Measurements from ENCODE around the gene USP28.

USP28 gene

DNA sequence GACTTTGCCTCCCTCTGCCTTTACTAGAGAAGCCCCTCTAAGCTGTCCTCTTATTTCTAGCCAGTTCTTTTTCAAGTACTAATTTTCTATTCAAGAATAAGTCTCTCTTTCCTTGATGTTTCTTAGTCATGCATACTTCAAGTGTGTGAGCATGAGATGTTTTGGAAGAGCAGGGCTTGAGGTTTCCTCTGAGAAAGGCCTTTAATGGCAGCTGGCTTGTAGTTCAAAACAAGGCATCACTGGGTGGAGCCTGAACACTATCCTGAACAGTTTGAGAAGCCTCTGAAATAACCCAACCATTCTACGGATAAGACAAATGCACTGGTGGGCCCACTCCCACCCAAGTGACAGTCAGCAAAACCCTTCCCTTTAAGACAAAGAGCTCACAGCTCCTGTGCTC, 58.2 kb downstream of the USP28 start:
- H3K27me3 ChIP-seq (ENCODE audit: insufficient read depth, poor library complexity, severe bottlenecking) = no peaks in the 10 kb centered on the region

DNA sequence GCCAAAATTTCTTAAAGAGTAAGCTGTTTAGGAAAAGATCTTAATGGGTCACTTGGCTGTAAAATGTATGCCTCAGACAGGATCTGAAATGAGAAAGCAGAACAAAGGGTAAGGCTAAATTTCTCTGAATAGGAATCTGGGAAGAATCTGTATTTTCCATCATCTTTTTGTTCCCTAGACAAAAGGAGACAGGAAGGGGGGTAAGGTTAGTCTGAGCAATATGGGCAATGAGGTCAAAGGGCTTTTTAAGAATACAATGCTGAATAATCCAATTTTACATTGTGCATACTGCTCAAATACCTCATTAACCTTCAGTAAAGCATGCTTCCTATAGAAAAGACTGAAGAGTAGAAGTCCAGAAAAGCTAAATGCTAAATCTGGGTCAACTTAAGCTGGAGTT, 61.2 kb downstream of the USP28 start:
- H3K27me3 ChIP-seq (ENCODE audit: insufficient read depth, poor library complexity, severe bottlenecking) = no peaks in the 10 kb centered on the region
- no peak overlapping the region for H3K4me3 ChIP-seq (replicated peaks; ENCODE audit: insufficient read depth, low read length)
- no peak for DNase-seq (ENCODE audit: low read depth in 1 of 2, low spot score in 1 of 2)
- TF ChIP-seq SPI1 (IDR thresholded peaks at IDR 0.05; ENCODE audit: borderline replicate concordance, low read depth) (no peak), POLR2AphosphoS5 (IDR thresholded peaks at IDR 0.05; ENCODE audit: low read depth) (no peak), GABPA (IDR thresholded peaks at IDR 0.05; ENCODE audit: low read depth) (no peak)
- TF ChIP-seq, protein P1, sequence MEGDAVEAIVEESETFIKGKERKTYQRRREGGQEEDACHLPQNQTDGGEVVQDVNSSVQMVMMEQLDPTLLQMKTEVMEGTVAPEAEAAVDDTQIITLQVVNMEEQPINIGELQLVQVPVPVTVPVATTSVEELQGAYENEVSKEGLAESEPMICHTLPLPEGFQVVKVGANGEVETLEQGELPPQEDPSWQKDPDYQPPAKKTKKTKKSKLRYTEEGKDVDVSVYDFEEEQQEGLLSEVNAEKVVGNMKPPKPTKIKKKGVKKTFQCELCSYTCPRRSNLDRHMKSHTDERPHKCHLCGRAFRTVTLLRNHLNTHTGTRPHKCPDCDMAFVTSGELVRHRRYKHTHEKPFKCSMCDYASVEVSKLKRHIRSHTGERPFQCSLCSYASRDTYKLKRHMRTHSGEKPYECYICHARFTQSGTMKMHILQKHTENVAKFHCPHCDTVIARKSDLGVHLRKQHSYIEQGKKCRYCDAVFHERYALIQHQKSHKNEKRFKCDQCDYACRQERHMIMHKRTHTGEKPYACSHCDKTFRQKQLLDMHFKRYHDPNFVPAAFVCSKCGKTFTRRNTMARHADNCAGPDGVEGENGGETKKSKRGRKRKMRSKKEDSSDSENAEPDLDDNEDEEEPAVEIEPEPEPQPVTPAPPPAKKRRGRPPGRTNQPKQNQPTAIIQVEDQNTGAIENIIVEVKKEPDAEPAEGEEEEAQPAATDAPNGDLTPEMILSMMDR (IDR thresholded peaks at IDR 0.05; ENCODE audit: insufficient read depth, low read length) = no peak
- TF ChIP-seq, protein P2, sequence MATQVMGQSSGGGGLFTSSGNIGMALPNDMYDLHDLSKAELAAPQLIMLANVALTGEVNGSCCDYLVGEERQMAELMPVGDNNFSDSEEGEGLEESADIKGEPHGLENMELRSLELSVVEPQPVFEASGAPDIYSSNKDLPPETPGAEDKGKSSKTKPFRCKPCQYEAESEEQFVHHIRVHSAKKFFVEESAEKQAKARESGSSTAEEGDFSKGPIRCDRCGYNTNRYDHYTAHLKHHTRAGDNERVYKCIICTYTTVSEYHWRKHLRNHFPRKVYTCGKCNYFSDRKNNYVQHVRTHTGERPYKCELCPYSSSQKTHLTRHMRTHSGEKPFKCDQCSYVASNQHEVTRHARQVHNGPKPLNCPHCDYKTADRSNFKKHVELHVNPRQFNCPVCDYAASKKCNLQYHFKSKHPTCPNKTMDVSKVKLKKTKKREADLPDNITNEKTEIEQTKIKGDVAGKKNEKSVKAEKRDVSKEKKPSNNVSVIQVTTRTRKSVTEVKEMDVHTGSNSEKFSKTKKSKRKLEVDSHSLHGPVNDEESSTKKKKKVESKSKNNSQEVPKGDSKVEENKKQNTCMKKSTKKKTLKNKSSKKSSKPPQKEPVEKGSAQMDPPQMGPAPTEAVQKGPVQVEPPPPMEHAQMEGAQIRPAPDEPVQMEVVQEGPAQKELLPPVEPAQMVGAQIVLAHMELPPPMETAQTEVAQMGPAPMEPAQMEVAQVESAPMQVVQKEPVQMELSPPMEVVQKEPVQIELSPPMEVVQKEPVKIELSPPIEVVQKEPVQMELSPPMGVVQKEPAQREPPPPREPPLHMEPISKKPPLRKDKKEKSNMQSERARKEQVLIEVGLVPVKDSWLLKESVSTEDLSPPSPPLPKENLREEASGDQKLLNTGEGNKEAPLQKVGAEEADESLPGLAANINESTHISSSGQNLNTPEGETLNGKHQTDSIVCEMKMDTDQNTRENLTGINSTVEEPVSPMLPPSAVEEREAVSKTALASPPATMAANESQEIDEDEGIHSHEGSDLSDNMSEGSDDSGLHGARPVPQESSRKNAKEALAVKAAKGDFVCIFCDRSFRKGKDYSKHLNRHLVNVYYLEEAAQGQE (IDR thresholded peaks at IDR 0.05; ENCODE audit: insufficient replicate concordance, low read depth) = no peak
- no peak overlapping the region for H3K27ac ChIP-seq (replicated peaks)

More for the DNA sequence above, 58.2 kb downstream of the USP28 start:
- DNase-seq (ENCODE audit: low read depth in 1 of 2, low spot score in 1 of 2) = no peak
- Histone ChIP-seq H3K27ac (replicated peaks) (no peak overlapping the region), H3K4me3 (replicated peaks; ENCODE audit: insufficient read depth, low read length) (no peak overlapping the region)
- TF ChIP-seq POLR2AphosphoS5 (IDR thresholded peaks at IDR 0.05; ENCODE audit: low read depth) (no peak), GABPA (IDR thresholded peaks at IDR 0.05; ENCODE audit: low read depth) (no peak), SPI1 (IDR thresholded peaks at IDR 0.05; ENCODE audit: borderline replicate concordance, low read depth) (no peak)
- TF ChIP-seq, protein P2 (IDR thresholded peaks at IDR 0.05; ENCODE audit: insufficient replicate concordance, low read depth) = no peak
- TF ChIP-seq, protein P1 (IDR thresholded peaks at IDR 0.05; ENCODE audit: insufficient read depth, low read length) = no peak

DNA sequence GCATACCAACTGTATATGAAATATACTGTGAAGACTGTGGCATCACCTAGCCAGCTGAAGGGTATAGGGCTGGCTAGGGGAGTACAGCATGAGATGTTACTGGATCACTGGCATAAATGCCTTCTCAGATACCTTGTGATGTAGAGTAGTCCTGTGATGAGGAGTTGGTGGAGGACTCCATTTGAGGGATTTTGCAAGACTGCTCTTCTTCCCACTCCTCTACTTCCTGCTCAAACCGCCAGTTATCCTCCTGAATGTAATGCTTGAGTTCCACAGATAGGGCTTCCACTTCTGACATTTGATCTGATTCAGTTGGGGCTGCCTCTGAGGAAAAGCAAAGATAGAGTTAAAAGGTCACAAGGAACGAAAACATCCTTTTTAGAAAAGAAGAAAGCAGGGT, 66.4 kb downstream of the USP28 start:
- H3K27ac ChIP-seq (replicated peaks) = no peak overlapping the region
- no peak overlapping the region for H3K4me3 ChIP-seq (replicated peaks; ENCODE audit: insufficient read depth, low read length)
- TF ChIP-seq GABPA (IDR thresholded peaks at IDR 0.05; ENCODE audit: low read depth) (no peak), POLR2AphosphoS5 (IDR thresholded peaks at IDR 0.05; ENCODE audit: low read depth) (no peak), SPI1 (IDR thresholded peaks at IDR 0.05; ENCODE audit: borderline replicate concordance, low read depth) (no peak)
- TF ChIP-seq, protein P2 (IDR thresholded peaks at IDR 0.05; ENCODE audit: insufficient replicate concordance, low read depth) = no peak
- no peaks in the 10 kb centered on the region for H3K27me3 ChIP-seq (ENCODE audit: insufficient read depth, poor library complexity, severe bottlenecking)
- no peak for DNase-seq (ENCODE audit: low read depth in 1 of 2, low spot score in 1 of 2)

Data from HL-60 (cell line).